AML-193 (cell line): ENCODE measurements around the gene GPR39.

Source experiments
- DNase-seq, 2 experiments: peaks; one replicate each; lab custom pipeline; 2025; lab: John Stamatoyannopoulos, UW

The GPR39 gene

GRCh38 chr2:132566379-132566778 is 149.8 kb downstream of the GPR39 start:
- DNase-seq: no peak

GRCh38 chr2:132567682-132568081 is 151.1 kb downstream of the GPR39 start:
- no peak for DNase-seq

DNA sequence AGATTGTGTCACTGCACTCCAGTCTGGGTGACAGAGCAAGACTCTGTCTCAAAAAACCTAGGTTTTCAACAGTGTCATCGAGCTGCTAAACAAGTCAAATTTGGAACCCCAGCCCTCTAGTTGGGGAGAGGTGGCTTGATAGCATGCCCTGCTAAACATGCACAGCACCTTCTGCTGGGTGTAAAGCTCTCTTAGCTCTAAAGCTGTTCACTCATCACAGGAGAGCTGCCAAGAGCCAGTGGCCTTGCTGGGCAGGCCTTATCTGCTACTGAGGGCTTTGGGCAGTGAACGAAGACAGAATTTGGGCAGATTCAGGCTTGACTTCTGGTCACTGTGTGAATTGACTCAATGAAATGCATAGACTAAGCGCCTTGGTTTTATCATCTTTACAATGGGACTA is 152.1 kb downstream of the GPR39 start:
- no peak for DNase-seq

DNA sequence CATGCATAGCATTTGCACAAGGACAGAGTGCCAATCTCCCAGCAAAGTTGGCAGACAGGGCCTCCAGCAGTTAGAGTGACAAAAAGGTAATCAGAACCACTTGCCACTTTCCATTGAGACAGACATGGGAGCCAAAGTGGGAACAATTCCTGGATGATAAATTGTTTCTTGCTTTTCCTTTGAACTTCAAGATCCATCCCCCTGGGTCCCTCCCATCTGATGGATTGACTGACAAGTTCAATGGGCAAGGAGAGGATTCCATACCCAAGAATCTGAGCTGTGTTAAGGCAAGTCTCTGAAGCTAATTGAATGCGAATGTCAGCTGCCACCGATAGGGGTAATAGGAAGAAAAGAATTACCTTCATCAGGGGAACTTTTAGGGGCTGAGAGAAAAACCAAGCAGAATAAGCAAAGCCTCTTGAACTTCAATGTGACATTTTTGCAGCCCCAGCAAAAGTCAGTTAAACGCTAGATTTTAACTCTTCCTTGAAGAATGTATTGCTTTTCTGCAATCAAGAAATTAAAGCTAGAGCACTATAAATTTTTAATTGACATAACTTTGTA is 156.9 kb downstream of the GPR39 start:
- DNase-seq: no peak

- DNase-seq: peak; percentile 57 to 86
Measured at GRCh38 chr2:132577686-132578085, 161.1 kb downstream of the GPR39 start.

GRCh38 chr2:132581591-132581990 is 165.0 kb downstream of the GPR39 start:
- DNase-seq: no peak

DNA sequence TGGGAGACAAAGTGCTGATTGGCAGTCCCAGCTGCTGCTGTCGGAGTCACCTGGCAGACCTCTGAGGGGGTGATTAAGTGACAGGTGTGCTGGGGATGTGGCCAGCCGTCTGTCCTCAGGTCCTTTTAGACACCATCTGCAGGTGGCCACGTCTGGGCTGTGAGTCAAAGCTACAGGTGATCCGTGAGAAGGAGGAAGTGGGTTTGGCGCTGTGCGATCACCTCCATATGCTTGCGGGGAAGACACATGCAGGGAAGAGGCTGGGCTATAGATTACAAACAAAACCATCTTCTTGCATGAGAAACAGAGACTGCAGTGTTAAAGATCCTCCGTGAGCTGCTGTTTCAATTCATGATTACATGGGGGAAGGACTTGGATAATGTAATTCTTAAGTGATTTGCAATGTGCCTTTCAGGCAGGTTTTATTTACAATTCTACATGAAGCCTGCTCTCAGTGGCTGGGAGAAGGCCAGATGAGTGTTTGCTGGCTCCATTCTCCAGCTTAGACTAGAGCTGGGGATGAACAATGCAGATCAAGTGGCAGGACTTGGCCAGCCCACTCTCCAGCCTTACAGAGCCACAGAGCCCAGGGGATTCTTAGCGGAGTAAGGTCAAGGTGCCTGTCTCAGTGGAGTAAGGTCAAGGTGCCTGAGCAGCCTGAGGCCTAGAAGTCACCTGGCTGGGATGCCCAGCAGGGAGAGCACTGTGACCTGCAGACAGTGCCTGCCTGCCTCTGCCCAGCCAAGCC is 165.6 kb downstream of the GPR39 start:
- DNase-seq: no peak

- no peak for DNase-seq
Measured at GRCh38 chr2:132583666-132584360, 167.2 kb downstream of the GPR39 start.

GRCh38 chr2:132584976-132585817 is 168.6 kb downstream of the GPR39 start:
- DNase-seq: no peak

DNA sequence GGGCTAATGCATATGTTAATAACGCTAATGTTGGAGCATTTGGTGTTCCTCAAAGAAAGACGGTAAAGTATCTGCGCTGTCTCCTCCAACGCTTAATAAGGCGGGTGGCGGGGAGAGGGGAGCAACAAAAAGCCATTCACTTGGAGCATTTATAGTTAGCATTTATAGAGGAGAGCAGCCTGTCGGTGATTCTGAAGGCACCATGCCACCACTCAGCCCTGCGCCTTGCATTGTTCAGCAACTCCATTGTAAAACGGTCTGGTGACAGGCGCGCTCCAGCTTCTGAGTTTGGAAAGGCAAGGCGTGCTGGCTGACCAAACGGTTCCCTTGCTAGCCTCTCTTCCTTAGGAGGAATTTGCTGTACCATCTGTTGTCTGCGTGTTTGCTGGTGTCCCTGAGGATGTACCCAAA is 169.5 kb downstream of the GPR39 start:
- DNase-seq: no peak

- DNase-seq: no peak
Measured at GRCh38 chr2:132586835-132587234, 170.2 kb downstream of the GPR39 start.

GRCh38 chr2:132588576-132588975 is 172.0 kb downstream of the GPR39 start:
- no peak for DNase-seq

DNA sequence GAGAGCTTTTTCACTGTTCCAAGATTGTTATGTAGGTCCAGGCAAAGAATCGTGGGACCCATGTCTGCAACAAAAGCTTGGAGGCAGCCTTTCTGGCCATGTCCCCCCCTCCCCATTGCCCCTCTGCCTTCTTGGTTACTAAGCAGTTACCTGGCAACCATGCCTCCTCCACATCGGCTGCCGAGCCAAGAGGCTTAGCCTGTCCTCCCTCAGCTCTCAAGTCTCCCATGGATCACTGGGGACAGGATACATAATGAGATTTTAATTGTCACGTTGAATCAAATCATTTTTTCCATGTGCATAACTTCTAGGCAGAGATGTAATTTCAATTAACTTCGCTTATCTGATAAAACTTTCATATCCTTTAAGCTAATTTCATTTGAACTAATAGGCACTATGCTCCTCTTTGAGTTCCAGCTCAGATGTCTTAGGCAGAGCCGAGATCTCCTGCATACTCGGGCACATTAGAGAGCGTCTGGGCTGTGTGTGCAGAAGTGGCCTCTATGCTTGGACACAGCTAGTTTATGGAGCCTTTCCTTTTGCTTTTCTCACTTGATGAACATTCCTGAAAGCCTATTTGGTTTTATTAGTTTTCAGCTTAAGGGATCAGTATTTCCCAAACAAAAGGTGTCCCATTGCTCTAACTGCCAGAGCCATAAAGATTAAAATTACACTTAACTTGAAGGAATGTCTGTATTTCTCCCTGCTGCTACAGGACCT is 172.7 kb downstream of the GPR39 start:
- no peak for DNase-seq

DNA sequence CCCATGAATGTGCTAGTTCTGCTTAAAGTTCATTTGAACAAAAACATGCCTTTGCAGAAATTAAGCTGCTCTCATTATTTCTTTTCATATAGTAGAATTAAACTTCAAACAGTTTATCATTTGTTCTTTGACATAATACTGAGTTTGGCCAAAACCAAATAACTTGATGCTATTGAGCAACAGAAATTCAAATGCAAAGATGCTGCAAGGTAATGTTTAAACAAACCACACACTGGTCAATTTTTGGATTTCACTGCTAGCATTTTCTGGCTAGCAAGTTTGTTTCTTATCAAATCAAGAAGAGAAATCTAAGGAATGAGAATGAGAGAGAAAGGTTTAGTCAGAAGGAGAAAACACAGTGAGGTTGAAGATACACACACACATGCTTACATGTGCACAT is 173.4 kb downstream of the GPR39 start:
- DNase-seq: no peak

DNA sequence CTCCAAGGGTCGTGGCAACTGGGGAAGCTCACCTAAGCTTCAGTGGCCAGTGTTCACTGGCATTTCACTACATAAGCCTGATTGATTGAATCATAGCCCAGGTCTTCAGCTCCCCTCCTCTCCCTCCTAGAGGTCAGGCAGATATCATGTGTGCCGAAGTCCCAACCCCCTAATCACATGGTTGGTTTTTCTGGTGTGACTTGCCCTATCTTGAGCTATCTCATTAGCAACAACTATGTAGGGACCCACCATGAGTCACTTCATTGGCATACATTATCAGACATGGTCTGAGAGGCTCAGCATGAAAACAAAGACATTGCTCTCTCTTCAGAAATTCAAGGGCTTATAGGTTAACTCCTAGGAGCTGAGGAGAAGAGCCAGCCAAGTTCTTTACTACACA is 176.6 kb downstream of the GPR39 start:
- no peak for DNase-seq

GRCh38 chr2:132595186-132595585 is 178.6 kb downstream of the GPR39 start:
- no peak for DNase-seq

DNA sequence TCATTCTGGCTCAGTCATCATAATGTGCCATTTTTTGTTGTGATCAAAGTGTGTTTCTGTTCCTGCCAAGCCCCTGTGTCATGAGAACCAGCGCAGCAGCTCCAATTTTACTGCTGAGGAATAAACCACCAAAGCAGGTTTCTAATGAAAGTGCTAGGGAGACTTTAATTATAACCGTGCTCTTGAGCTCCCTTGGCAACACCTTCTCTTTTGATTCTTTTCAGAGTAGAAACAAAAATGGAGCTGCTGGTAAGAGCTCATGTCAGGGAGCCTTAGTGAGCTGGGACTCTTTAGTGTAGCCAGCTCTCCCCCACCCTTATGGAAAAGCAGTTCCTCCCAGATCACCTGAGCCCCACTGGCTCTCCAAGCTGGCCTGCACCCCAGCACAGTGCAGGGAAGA is 179.1 kb downstream of the GPR39 start:
- DNase-seq: no peak

GRCh38 chr2:132597166-132597565 is 180.6 kb downstream of the GPR39 start:
- DNase-seq: no peak

- DNase-seq: no peak
Measured at GRCh38 chr2:132597831-132598230, 181.2 kb downstream of the GPR39 start.

GRCh38 chr2:132598536-132598935 is 181.9 kb downstream of the GPR39 start:
- no peak for DNase-seq

DNA sequence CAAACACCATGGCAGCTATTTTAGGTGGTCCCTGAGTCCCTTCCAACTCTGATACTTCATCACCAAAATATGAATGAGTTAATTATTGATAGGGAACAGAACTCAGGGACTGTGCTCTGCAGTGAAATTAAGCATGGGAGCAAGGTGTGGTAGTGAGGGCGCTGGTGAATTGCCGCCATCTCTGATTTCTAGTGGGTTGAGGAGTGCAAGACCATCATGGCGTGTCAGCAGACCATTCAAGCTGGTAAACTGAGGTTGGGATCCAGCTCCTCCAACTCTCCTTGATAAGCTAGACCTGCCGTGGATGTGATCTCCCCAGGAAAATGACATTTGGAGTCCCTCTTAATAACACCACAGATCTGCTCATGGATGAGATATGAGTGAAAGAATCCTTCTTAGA is 183.0 kb downstream of the GPR39 start:
- no peak for DNase-seq

DNA sequence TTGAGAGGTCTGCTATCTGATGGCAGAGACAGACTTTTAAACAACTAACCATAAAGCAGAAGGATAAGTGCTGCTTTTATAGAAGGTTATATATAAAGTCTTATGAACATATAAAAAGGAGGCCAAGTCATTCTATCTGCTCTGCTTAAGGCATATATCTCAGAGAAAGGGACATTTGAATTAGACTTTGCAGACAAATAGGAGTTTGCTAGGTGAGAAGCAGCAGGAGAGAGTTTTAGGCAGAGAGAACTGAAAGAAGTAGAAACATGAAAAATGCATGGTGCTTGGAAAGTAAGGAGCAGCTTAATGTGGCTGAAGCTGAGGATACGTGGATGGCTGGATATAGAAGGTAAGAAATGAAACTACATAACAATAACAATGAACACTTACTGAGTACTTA is 188.0 kb downstream of the GPR39 start:
- no peak for DNase-seq
